Neural cell (in vitro differentiated cells): ENCODE measurements around the gene RFT1. TPM values are rescaled to one million over a fixed set of nuclear protein-coding genes. Genes with fewer than 3 reads are reported as not detected.

Experiments
- H2AFZ ChIP-seq: fragments of 200-600, 300-800 bp; sonication (generic), shearing (Covaris generic); 2 replicates; pipeline ENCODE4 v1.6.0; 2014; ENCODE audit warnings: low read depth, mild to moderate bottlenecking, antibody characterized with exemption, low read length, moderate library complexity
- H3F3A ChIP-seq: fragments of 200-600 bp; shearing (Covaris generic); 2 replicates; pipeline ENCODE4 v1.6.1; 2016; ENCODE audit warnings: mild to moderate bottlenecking, moderate library complexity, mixed read lengths, antibody characterized with exemption, low read length; ENCODE audit not compliant: insufficient read depth, poor library complexity, severe bottlenecking
- H3K27ac ChIP-seq: fragments of 200-600, 300-800 bp; sonication (generic), shearing (Covaris generic); 2 replicates; pipeline ENCODE4 v1.5.1; 2014; ENCODE audit warnings: mild to moderate bottlenecking, low read length, moderate library complexity
- H3K27me3 ChIP-seq: fragments of 300-800, 200-600 bp; sonication (generic), shearing (Covaris generic); 2 replicates; pipeline ENCODE4 v1.6.0; 2014; ENCODE audit warnings: mild to moderate bottlenecking, low read depth, low read length, moderate library complexity; ENCODE audit not compliant: insufficient read depth
- H3K36me3 ChIP-seq: fragments of 300-800, 200-600 bp; sonication (generic), shearing (Covaris generic); 2 replicates; pipeline ENCODE4 v1.5.1; 2014; ENCODE audit warnings: mild to moderate bottlenecking, antibody characterized with exemption, low read length, moderate library complexity; ENCODE audit not compliant: insufficient read depth
- H3K4me2 ChIP-seq: fragments of 300-800, 200-600 bp; sonication (generic), shearing (Covaris generic); 2 replicates; pipeline ENCODE4 v1.6.0; 2014; ENCODE audit warnings: mild to moderate bottlenecking, low read length
- H3K4me3 ChIP-seq: fragments of 300-800, 200-600 bp; sonication (generic), shearing (Covaris generic); 2 replicates; pipeline ENCODE4 v1.5.1; 2014; ENCODE audit warnings: mild to moderate bottlenecking, low read length, moderate library complexity
- H3K79me2 ChIP-seq: fragments of 200-600 bp; shearing (Covaris generic); replicated peaks from 2 replicates; pipeline ENCODE4 v1.6.0; 2014; ENCODE audit warnings: mild to moderate bottlenecking, low read length, moderate library complexity; ENCODE audit not compliant: insufficient read depth
- H3K9ac ChIP-seq: fragments of 300-800, 200-600 bp; sonication (generic), shearing (Covaris generic); 2 replicates; pipeline ENCODE4 v1.6.1; 2016; ENCODE audit warnings: mild to moderate bottlenecking, low read length, mixed read lengths
- H3K9me2 ChIP-seq: fragments of 200-600 bp; shearing (Covaris generic); 2 replicates; pipeline ENCODE4 v1.6.1; 2016; ENCODE audit warnings: mild to moderate bottlenecking, low read length, mixed read lengths; ENCODE audit not compliant: insufficient read depth
- H3K9me3 ChIP-seq: fragments of 200-600, 300-800 bp; sonication (generic), shearing (Covaris generic); 2 replicates; pipeline ENCODE4 v1.6.1; 2016; ENCODE audit warnings: mild to moderate bottlenecking, mixed run types, low read length, moderate library complexity, mixed read lengths
- H4K20me1 ChIP-seq: fragments of 200-600 bp; shearing (Covaris generic); 2 replicates; pipeline ENCODE4 v1.6.1; 2016; ENCODE audit warnings: mild to moderate bottlenecking, mixed run types; ENCODE audit not compliant: insufficient read depth
- EP300 ChIP-seq: fragments of 450-650 bp; conservative IDR thresholded peaks from 2 replicates; pipeline ENCODE4 v1.6.1; 2014; ENCODE audit warnings: antibody characterized with exemption, mild to moderate bottlenecking, moderate library complexity; ENCODE audit not compliant: poor library complexity, severe bottlenecking
- EZH2 ChIP-seq: fragments of 200-600, 300-800 bp; shearing (Covaris generic), sonication (generic); IDR thresholded peaks from 2 replicates; pipeline ENCODE4 v1.6.1; 2014; ENCODE audit warnings: antibody characterized with exemption, low read length, borderline replicate concordance, mild to moderate bottlenecking; ENCODE audit not compliant: insufficient read depth, poor library complexity, severe bottlenecking
- MXI1 ChIP-seq: fragments of 450-650 bp; conservative IDR thresholded peaks from 2 replicates; pipeline ENCODE4 v1.6.1; 2014; ENCODE audit warnings: antibody characterized with exemption, mild to moderate bottlenecking; ENCODE audit not compliant: poor library complexity, severe bottlenecking
- POLR2AphosphoS5 ChIP-seq: IDR thresholded peaks from 2 replicates; pipeline ENCODE4 v1.6.1; 2012
- RAD21 ChIP-seq: fragments of 450-650 bp; conservative IDR thresholded peaks from 2 replicates; pipeline ENCODE4 v1.6.1; 2014; ENCODE audit warnings: antibody characterized with exemption, mild to moderate bottlenecking, moderate library complexity
- SMC3 ChIP-seq: fragments of 450-650 bp; conservative IDR thresholded peaks from 2 replicates; pipeline ENCODE4 v1.6.1; 2014; ENCODE audit warnings: antibody characterized with exemption, mild to moderate bottlenecking, moderate library complexity; ENCODE audit not compliant: poor library complexity
- TAF1 ChIP-seq: IDR thresholded peaks from 2 replicates; pipeline ENCODE4 v1.6.1; 2012; ENCODE audit warnings: low read depth
- polyA plus RNA-seq: library from polyadenylated mRNA; depleted of rRNA; stranded (reverse); fragments of >200 nt; gene quantifications from 2 replicates; pipeline ENCODE4 v1.2.3, GENCODE V29; 2014
- TF ChIP-seq, protein P1 (sequence below): IDR thresholded peaks from 2 replicates; pipeline ENCODE4 v1.6.1; 2012; ENCODE audit warnings: borderline replicate concordance
- TF ChIP-seq, protein P2 (sequence below): fragments of 450-650 bp; IDR thresholded peaks from 2 replicates; pipeline ENCODE4 v1.5.1; 2014; ENCODE audit warnings: antibody characterized with exemption, mild to moderate bottlenecking, moderate library complexity; ENCODE audit not compliant: poor library complexity, severe bottlenecking

Gene RFT1
- polyA plus RNA-seq, 1 donor from 2014 or later: 6.1 TPM

DNA sequence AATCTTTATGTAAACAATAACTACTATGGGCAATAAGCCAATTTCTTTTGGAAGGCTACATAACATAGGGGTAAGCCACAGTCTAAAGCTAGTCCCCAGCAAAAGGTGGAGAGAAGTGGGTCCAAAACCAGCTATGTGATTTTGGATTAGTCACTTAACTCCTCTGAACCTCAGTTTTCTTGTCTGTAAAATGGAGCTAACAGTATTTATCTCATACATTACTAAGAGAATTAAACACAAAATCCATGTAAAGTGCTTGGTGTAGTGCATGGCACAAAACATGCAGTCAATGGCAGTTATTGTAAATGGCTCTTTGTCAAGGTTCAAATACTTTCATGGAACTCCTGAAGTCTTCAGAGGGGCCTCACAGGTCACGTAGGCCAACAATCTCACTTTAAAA is 13.3 kb downstream of the RFT1 start:
- no peak overlapping the region for H3K4me2 ChIP-seq
- no peak overlapping the region for H3K27ac ChIP-seq
- H3F3A ChIP-seq: no peaks in the 10 kb centered on the region
- no peak overlapping the region for H2AFZ ChIP-seq
- no peak overlapping the region for H3K4me3 ChIP-seq
- H3K36me3 ChIP-seq: peaks cover 17% of the 10 kb centered on the region
- no peak overlapping the region for H3K9ac ChIP-seq
- no peaks in the 10 kb centered on the region for H3K27me3 ChIP-seq
- H3K9me2 ChIP-seq: no peaks in the 10 kb centered on the region
- H3K79me2 ChIP-seq: no peaks in the 10 kb centered on the region
- H4K20me1 ChIP-seq: no peaks in the 10 kb centered on the region
- no peaks in the 10 kb centered on the region for H3K9me3 ChIP-seq
- no peak for TF ChIP-seq MXI1
- TF ChIP-seq EZH2: no peak
- no peak for TF ChIP-seq TAF1
- TF ChIP-seq, protein P1, sequence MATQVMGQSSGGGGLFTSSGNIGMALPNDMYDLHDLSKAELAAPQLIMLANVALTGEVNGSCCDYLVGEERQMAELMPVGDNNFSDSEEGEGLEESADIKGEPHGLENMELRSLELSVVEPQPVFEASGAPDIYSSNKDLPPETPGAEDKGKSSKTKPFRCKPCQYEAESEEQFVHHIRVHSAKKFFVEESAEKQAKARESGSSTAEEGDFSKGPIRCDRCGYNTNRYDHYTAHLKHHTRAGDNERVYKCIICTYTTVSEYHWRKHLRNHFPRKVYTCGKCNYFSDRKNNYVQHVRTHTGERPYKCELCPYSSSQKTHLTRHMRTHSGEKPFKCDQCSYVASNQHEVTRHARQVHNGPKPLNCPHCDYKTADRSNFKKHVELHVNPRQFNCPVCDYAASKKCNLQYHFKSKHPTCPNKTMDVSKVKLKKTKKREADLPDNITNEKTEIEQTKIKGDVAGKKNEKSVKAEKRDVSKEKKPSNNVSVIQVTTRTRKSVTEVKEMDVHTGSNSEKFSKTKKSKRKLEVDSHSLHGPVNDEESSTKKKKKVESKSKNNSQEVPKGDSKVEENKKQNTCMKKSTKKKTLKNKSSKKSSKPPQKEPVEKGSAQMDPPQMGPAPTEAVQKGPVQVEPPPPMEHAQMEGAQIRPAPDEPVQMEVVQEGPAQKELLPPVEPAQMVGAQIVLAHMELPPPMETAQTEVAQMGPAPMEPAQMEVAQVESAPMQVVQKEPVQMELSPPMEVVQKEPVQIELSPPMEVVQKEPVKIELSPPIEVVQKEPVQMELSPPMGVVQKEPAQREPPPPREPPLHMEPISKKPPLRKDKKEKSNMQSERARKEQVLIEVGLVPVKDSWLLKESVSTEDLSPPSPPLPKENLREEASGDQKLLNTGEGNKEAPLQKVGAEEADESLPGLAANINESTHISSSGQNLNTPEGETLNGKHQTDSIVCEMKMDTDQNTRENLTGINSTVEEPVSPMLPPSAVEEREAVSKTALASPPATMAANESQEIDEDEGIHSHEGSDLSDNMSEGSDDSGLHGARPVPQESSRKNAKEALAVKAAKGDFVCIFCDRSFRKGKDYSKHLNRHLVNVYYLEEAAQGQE: no peak
- TF ChIP-seq, protein P2, sequence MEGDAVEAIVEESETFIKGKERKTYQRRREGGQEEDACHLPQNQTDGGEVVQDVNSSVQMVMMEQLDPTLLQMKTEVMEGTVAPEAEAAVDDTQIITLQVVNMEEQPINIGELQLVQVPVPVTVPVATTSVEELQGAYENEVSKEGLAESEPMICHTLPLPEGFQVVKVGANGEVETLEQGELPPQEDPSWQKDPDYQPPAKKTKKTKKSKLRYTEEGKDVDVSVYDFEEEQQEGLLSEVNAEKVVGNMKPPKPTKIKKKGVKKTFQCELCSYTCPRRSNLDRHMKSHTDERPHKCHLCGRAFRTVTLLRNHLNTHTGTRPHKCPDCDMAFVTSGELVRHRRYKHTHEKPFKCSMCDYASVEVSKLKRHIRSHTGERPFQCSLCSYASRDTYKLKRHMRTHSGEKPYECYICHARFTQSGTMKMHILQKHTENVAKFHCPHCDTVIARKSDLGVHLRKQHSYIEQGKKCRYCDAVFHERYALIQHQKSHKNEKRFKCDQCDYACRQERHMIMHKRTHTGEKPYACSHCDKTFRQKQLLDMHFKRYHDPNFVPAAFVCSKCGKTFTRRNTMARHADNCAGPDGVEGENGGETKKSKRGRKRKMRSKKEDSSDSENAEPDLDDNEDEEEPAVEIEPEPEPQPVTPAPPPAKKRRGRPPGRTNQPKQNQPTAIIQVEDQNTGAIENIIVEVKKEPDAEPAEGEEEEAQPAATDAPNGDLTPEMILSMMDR: no peak
- TF ChIP-seq SMC3: no peak
- TF ChIP-seq RAD21: no peak
- TF ChIP-seq EP300: no peak
- no peak for TF ChIP-seq POLR2AphosphoS5

DNA sequence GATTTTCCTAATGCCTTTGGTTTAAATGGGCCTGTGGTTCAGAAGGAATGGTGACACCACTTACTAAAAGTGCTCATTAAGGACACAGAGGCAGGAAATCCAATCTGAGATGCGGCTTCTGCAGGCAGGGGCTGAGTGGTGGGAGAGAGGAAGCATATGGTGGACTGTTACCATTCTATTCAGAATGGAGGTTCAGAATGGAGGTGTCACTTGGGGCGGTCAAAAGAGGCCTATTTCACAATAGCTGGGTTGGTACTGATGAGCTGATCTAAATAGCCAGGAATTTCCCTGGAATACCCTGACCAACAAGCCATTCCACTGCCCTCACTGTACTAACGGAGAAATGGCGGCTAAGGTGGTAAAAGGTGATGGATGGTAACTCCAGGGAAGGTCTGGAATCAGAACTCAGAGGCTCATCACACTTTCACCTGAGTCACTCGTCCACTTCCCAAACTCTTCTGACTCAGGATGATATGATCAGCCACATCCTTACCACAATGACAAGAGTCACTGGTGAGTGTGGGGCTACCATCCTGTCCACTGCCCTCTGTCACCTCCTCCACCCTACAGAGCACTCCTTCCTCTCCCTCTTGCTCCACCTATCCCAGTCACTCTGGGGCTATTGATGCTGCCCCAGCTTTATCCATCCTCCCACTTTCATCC is 15.7 kb downstream of the RFT1 start:
- H3K27ac ChIP-seq: no peak overlapping the region
- H3F3A ChIP-seq: no peaks in the 10 kb centered on the region
- no peak overlapping the region for H2AFZ ChIP-seq
- H3K9me2 ChIP-seq: no peaks in the 10 kb centered on the region
- H3K79me2 ChIP-seq: no peaks in the 10 kb centered on the region
- no peaks in the 10 kb centered on the region for H3K27me3 ChIP-seq
- no peaks in the 10 kb centered on the region for H3K9me3 ChIP-seq
- no peaks in the 10 kb centered on the region for H4K20me1 ChIP-seq
- TF ChIP-seq MXI1 (no peak), RAD21 (no peak), SMC3 (no peak), EP300 (no peak), EZH2 (no peak), TAF1 (no peak), POLR2AphosphoS5 (no peak)
- TF ChIP-seq, protein P2: no peak
- TF ChIP-seq, protein P1: no peak
- no peak overlapping the region for H3K4me3 ChIP-seq
- H3K4me2 ChIP-seq: no peak overlapping the region
- H3K9ac ChIP-seq: no peak overlapping the region
- H3K36me3 ChIP-seq: peaks cover 11% of the 10 kb centered on the region
